NCI-H2196 treated with DMSO at 0.1 percent for 48 hours (cell line): ENCODE results near the gene DNAJB13.
"Not testable (repeated sequence)": the region's sequence is repeated elsewhere in the genome, so short reads cannot be mapped to it uniquely, and the experiment has no call there.

ENCODE experiments used
- DNase-seq: peaks from one replicate; lab custom pipeline; 2025; ENCODE audit not compliant: unreplicated experiment; lab: John Stamatoyannopoulos, UW

Gene DNAJB13

GRCh38 chr11:73976451-73977151, 25.8 kb downstream of the DNAJB13 start:
- DNase-seq = no peak

GRCh38 chr11:73977856-73978519, 27.2 kb downstream of the DNAJB13 start:
- DNase-seq = no peak

DNA sequence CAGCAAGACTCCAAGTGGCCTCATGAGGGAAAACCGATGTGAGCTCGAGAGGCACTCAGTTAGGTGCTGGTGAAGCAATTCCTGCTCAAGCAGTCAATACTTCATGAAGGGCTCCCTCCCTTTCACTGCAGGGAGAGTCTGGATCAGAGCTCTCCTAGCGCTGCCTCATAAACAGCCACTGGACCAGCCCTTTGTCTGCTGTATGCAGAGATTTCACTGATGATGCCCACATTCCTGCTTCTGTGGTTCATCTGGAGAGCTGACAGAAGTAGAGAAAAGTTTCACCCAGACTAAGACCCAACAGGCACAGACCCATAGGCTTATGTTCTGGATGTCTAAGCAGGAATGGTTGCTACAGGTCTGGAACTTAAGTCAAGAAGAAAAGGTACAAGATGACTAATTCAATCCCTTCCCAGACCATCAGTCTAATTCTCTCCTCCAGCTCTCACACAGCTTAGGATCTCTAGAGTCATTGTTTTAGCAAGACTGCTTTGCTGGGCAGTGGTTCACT, 27.8 kb downstream of the DNAJB13 start:
- DNase-seq = no peak

GRCh38 chr11:73980001-73980961, 29.5 kb downstream of the DNAJB13 start:
- peak; percentile 91 for DNase-seq

GRCh38 chr11:73981051-73981805, 30.4 kb downstream of the DNAJB13 start:
- DNase-seq = no peak

DNA sequence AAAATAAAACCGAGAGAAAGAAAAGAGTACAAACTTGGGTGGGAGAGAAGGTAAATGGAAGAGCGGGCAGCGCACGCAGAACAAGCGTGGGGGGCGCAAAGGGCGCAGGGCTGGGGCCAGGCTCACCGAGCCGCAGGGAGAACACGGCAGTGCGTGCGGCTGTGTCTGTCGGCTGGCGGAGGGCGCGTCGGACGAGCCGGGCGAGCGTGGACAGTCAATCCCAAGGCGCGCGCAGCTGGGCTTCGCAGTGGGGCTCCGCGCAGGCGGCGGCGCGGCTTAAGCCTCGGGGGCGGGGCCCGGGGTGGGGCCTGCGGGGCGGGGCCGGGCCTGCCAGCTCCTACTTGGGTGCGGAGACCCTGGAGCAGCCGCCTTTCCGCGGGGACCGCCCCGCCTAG, 31.8 kb downstream of the DNAJB13 start, which contains the start of gene UCP2:
Gene UCP2 (minus strand): TSS at position 249 of the 395 bp plus-strand sequence. CDS start 4,465 bp downstream, outside the sequence.
- peak; percentile 77 for DNase-seq

GRCh38 chr11:73982990-73983740, 32.3 kb downstream of the DNAJB13 start:
- DNase-seq = peak; percentile 98

GRCh38 chr11:73983741-73984538, 33.1 kb downstream of the DNAJB13 start:
- DNase-seq = no peak

DNA sequence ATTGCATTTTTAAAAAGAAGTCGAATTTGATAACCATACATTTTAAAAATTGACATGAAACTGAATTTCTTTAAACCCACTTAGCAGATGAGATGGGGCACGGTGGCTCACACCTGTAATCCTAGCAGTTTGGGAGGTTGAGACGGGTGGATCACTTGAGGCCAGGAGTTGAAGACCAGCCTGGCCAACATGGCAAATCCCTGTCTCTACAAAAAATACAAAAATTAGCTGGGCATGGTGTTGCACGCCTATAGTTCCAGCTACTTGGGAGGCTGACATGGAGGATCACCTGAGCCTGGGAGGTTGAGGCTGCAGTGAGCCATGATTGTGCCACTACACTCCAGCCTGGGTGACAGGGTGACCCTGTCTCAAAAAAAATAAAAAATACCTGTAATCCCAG, 34.8 kb downstream of the DNAJB13 start:
- not testable (repeated sequence) for DNase-seq

DNA sequence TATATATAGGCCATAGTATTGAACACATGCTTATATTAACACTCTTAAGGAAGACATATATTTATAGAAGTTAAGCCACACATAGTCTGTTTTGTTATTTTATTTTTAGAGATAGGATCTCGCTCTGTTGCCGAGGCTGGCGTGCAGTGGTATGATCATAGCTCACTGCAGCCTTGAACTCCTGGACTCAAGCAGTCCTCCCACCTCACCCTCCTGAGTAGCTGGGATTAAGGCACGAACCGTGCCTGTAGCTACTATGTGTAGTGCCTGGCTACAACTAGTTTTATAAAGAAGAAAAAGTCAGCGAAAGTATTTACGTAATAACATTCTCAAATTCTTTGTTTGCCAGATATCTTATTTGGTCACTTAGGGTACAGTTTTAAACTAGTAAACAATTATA, 37.4 kb downstream of the DNAJB13 start:
- DNase-seq = no peak

DNA sequence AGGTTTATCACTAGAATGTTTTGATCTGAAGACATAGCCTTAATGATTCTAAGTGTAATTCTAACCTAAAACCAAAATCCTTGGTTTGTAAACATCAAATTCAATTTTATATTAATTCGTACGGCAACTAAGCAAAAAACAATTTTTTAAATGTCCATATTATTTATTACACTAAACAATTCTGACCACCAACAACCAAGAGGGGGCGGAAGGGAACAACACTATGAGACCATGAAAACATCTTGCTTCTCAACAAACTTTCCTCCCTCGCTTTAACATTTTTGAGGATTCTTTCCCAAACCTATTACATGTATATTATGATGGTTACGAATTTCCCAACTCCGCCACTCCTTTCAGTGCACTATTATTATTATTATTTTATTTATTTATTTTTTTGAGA, 38.3 kb downstream of the DNAJB13 start:
- no peak for DNase-seq

- DNase-seq = no peak
These were observed 39.9 kb downstream of the DNAJB13 start for GRCh38 chr11:73990730-73991129.

GRCh38 chr11:73991471-73992006, 40.7 kb downstream of the DNAJB13 start:
- DNase-seq = no peak

DNA sequence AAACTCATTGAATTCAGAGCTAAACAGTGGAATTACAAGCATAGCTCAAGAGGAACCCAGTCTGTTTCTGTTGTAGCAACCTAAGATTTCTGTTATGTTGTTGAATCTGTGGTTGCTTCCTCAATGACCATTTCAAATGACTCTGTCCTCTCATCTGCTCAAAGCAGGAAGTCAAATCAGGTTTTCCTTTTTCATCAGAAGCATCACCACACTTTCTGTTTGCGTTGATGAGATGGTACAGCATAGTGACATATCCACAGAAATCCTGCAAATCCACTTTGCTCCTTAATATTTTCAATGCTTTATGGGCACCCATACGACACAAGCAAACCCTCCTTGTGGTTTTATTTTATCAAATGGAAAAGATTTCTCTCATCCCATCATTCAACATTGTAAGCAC, 44.4 kb downstream of the DNAJB13 start:
- no peak for DNase-seq

GRCh38 chr11:73995731-73996130, 44.9 kb downstream of the DNAJB13 start:
- DNase-seq = no peak

- DNase-seq = no peak
These were observed 45.4 kb downstream of the DNAJB13 start for GRCh38 chr11:73996161-73996747.

DNA sequence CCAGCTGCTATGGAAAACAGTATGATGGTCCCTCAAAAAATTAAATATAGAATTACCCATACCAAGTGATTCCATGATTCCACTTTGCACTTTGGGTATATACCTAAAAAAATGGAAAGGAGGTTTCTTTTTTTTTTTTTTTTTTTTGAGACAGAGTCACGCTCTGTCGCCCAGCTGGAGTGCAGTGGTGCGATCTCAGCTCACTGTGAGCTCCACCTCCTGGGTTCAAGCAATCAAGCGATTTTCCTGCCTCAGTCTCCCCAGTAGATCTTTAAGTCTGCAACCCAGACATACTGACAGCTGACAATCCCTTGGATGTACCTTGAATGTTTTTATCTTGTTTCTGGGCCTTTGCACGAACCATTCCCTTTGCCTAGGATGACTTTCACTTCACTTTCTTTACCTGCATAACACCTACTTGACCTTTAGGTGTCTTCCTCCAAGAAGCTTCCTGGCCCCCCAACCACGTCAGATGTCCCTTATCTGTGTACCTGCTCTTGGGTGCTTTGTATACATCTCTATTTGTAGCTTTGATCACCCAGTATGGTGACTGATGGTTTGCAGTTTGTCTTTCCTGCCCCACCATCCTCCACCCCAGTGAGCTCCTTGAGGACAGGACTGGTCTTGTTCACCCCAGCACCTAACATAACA, 46.4 kb downstream of the DNAJB13 start:
- DNase-seq = no peak
